Measurements from ENCODE around the gene NFIB.

The NFIB gene

GRCh38 chr9:14158916-14159315 is 155.0 kb downstream of the NFIB start:
- DNase-seq (ENCODE audit: low read depth in 2 of 2, low spot score in 1 of 2), result no peak

DNA sequence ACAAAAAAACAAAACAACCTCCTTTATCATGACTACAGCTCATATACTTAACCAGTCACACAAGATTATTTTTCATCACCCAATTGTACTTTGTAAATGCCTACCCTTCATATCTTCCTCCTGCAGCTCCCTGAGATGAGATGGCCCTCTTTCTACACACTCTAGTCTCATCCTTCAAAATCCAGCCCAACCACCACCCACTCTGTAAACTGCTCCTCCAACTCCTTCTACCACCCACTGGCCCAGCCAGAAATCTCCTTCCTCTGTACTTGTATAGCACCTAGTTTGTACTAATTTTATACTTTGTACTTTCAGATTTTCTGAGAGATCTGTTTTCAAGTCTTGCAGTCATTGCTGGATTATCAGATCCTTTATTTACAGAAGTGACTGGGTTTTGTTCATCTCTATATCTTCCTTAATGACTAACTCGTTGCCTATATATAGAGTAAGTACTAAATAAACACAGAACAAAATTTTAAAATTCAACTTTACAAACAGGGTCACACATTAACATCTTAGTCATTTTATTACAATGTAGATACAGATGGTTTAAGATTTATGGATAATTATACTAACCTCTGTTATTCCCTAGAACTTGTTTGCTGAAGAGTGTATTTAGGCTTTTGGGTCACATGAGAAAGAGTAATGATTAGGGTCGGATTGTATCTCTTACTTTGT is 155.7 kb downstream of the NFIB start:
- no peak for DNase-seq (ENCODE audit: low read depth in 2 of 2, low spot score in 1 of 2)

GRCh38 chr9:14157191-14157590 is 156.8 kb downstream of the NFIB start:
- DNase-seq (ENCODE audit: low read depth in 2 of 2, low spot score in 1 of 2), result no peak

GRCh38 chr9:14156046-14156445 is 157.9 kb downstream of the NFIB start:
- no peak for DNase-seq (ENCODE audit: low read depth in 2 of 2, low spot score in 1 of 2)

GRCh38 chr9:14155237-14155636 is 158.7 kb downstream of the NFIB start:
- DNase-seq (ENCODE audit: low read depth in 2 of 2, low spot score in 1 of 2), result no peak

DNA sequence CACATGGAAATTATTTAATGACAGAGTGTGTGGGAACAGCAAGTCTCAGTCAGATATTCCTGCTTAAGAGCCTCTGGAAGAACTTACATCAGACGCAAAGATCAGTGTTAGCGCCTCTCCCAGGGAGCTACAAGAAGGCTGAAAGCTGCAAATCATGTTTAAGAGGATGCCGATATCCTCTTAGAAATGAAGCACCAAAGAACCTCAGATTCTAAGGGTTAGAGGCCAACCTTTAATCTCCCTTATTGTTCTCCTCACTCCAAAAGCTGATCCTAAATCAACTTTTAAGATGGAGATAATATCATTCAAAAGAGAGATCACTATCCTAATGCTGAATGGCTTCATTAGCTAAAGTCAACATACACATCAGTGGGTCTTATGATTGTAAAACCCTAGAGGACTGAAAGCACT is 160.6 kb downstream of the NFIB start:
- no peak for DNase-seq (ENCODE audit: low read depth in 2 of 2, low spot score in 1 of 2)

GRCh38 chr9:14151451-14151850 is 162.5 kb downstream of the NFIB start:
- no peak for DNase-seq (ENCODE audit: low read depth in 2 of 2, low spot score in 1 of 2)

DNA sequence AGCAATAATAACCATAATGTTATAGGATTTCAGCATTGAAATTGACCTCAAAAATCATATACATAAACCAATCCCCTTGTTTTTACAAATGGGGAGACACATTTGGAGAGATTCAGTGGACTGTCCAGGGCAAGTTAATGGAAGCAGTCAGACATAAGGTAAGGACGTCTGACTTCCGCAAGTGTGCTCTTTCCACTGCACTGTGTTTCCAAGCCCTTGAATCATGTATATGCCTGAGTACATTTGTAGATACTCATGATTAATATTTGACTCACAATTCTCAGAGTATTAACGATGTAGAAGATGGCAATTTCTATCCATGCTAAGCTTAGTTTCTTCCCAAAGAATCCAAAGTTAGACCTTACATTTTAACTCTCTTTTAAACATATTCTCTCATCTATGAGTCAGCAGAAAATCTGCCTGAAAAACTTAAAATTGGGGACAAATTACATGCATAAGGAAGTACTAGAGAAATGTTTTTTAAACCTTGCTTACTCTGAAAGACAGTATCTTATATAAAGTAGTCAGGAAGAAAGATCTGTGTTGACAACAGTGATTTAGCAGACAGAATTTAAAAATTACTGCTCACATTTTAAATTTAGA is 165.3 kb downstream of the NFIB start:
- no peak for DNase-seq (ENCODE audit: low read depth in 2 of 2, low spot score in 1 of 2)

DNA sequence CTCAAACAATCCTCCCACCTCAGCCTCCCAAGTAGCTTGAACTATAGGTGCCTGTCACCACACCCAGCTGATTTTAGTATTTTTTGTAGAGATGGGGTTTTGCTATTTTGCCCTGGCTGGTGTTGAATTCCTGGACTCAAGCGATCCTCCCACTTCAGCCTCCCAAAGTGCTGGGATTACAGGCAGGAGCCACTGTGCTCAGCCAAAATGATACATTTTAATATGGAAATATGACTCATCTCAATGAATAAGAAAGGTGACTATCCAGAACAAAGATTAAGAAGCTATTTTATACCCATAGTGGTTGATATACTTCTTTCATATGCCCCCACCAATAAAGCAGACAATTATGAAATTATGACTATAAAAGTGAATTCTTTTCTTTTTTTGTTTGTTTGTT is 166.2 kb downstream of the NFIB start:
- DNase-seq (ENCODE audit: low read depth in 2 of 2, low spot score in 1 of 2), result no peak

DNA sequence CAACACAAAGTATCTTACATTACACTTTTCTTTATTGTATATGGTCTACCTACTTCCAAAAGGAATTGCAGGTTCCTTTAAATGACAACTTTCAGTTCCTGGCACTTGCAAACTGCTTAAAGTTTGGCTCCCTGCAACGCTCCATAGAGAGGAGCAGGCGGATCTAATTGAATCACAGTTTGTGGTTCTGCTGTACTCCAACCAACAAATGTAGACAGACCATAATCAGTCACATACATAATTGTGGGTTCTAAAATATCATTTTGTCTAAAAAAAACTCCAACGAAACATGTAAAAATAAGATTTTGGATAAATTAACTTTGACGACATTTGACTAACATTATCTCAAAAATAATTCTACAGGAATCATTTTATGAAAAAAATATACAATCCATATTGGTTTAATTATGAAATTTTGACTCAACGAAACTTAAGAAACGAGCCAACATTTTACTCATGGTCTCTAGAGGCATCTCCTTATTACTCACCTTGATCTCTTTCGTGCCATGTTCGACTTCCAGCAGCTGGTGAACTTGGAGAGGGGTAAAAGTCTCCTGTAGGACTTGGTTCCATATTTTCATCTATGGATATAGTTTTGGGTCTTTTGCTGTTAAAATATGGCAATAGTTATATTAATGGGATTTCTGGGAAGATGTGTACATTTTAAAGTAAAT is 167.6 kb downstream of the NFIB start:
- no peak for DNase-seq (ENCODE audit: low read depth in 2 of 2, low spot score in 1 of 2)

DNA sequence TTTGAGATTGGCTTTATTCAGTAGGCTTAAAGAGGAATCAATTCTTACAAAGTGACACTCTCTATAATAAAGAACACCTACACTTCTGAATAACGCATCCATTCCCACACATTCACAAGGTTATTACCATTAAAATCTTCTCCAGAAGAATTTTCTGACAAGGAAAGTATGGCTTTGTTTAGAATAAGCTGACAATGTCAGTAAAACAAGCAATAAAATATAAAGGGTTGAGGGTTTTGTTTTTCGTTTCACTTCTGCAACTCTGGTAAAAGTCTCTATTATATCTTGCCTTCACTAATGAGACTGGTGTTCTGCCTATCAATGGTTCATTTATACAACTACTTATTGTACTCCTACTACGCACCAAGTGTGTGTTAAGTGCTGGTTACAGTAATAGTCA is 169.7 kb downstream of the NFIB start:
- no peak for DNase-seq (ENCODE audit: low read depth in 2 of 2, low spot score in 1 of 2)

DNA sequence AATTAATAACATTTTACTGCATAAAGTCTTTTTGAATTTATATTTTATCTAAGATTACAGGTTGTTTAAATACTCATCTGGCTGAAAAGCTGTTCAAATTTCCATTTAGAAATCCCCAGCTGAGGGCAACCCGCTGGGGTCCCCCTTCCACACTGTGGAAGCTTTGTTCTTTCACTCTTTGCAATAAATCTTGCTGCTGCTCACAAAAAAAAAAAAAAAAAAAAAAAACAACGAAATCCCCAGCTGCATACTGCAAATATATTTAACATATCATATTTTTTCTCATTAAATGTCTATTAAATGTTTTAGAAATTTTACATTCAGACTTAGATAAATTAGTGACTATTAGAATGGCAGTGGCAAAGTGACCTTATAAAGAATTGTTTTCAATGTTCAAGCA is 172.2 kb downstream of the NFIB start:
- no peak for DNase-seq (ENCODE audit: low read depth in 2 of 2, low spot score in 1 of 2)

DNA sequence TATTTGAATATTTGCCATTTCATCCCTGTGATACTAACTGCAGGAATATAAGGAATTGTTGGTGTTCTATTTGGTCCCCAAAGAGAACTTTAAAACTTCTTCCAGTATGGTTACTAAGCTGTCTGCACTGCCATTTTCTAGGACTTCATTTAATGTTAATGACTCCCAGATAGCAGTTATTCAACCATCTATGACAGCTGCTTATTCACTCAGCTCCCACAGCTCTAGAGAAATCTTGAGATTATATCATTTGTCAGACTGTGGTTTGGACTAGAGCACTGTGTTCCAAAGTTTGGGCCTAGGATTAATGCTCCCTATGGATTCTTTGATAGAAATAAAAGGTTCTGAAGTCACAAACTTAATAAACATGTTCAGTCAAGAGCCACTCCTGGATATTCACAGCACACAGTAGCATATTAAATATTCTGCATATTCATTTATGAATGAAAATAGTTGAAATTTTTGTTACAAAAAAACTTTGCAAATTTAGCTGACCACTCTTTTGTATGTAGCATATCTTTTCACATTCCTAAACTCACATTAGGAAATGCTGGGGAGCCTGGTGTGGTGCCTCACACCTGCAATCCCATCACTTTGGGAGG is 173.7 kb downstream of the NFIB start:
- no peak for DNase-seq (ENCODE audit: low read depth in 2 of 2, low spot score in 1 of 2)

GRCh38 chr9:14139287-14139686 is 174.7 kb downstream of the NFIB start:
- no peak for DNase-seq (ENCODE audit: low read depth in 2 of 2, low spot score in 1 of 2)

- DNase-seq (ENCODE audit: low read depth in 2 of 2, low spot score in 1 of 2), result no peak
These were observed 177.1 kb downstream of the NFIB start for GRCh38 chr9:14136646-14137370.

DNA sequence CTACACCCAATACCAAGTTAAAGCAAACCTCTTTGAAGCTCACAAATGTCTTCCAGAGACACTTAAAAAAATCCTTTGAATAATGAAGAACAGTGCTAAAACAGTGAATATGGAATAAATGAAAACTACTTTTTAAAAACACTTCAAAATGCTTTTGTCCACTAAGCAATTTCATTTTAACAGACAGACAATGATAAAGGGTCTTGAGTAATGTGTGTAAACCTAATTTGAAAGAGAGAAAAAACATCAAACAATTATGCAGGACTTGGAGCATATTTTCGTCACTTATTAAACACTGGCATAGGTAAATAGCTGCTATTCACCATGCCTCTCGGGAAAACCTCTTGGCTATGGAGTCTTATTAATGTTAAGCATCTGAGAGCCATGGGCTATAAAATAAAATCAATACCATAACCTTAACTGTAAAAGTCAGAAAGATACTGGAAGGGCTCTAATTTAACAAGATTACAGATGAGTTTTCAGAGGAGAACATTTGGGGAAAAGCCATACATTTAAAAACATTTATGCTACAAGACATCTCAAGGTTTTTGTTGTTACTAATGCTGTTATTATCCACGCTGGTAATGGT is 177.8 kb downstream of the NFIB start:
- DNase-seq (ENCODE audit: low read depth in 2 of 2, low spot score in 1 of 2), result no peak

DNA sequence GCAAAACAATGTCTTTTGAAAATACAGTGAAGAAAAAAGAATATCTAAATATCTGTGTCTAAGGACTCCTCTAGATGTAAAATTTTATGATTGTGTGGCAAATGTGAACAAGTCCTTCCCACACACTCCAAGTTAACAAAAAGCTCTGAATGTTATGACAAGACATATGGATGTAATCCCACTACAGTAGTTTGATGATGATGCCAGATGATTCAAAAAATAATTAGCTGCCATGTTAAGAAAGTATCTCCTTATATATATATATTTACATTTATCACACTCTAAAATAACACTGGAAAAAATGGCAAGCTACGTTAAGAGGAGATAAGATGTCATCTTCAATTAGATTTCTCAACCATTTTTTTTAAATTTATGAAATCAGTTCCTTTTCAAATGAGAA is 178.5 kb downstream of the NFIB start:
- DNase-seq (ENCODE audit: low read depth in 2 of 2, low spot score in 1 of 2), result no peak

- no peak for DNase-seq (ENCODE audit: low read depth in 2 of 2, low spot score in 1 of 2)
These were observed 180.5 kb downstream of the NFIB start for GRCh38 chr9:14133394-14133793.

- no peak for DNase-seq (ENCODE audit: low read depth in 2 of 2, low spot score in 1 of 2)
These were observed 181.2 kb downstream of the NFIB start for GRCh38 chr9:14132775-14133174.

GRCh38 chr9:14131356-14132088 is 182.4 kb downstream of the NFIB start:
- DNase-seq (ENCODE audit: low read depth in 2 of 2, low spot score in 1 of 2), result no peak

DNA sequence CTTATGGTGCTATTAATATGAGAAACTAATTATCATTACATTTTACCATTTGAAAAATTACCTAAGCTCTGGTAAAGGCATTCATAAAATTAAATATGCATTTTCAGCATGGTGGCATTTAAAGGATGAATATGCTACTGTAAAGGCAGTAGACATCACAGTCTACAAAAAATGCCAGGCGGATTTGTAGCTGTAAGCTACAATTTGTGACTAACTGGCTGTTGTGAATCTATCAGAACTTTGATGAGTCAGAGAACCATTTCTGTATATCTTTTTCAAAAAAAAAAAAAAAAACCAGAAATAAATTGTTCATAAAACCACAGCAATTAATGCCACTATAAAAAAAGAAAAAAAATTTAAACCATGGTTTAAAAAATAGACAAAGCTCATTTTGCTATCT is 186.3 kb downstream of the NFIB start:
- DNase-seq (ENCODE audit: low read depth in 2 of 2, low spot score in 1 of 2), result no peak

All from stimulated activated CD8-positive, alpha-beta memory T cell treated with anti-CD3 and anti-CD28 coated beads, Interleukin-4, amount 100 ng/mL, for 1 hour (primary cell).